Measurements from ENCODE around the gene ZNF333.
A peak's percentile ranks its signal among the peaks of the same experiment; 100 is the strongest.
"Not testable (repeated sequence)": the region's sequence is repeated elsewhere in the genome, so short reads cannot be mapped to it uniquely, and the experiment has no call there.

ZNF333 gene

DNA sequence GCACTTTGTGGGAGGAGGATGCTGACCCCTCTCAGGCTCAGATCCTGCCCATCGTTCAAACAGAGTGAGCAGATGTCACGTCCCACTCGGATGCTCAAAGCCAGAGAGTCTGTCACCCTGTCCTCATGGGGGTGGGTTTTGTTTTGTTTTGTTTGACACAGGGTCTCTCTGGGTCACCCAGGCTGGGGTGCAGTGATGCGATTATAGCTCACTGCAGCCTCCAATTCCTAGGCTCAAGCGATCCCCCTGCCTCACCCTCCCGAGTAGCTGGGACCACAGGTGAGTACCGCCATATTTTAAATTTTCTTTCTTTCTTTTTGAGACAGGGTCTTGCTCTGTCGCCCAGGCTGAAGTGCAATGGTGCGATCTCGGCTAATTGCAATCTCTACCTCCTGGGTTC lies 84.5 kb downstream of the ZNF333 start:
- TF ChIP-seq, protein P1, sequence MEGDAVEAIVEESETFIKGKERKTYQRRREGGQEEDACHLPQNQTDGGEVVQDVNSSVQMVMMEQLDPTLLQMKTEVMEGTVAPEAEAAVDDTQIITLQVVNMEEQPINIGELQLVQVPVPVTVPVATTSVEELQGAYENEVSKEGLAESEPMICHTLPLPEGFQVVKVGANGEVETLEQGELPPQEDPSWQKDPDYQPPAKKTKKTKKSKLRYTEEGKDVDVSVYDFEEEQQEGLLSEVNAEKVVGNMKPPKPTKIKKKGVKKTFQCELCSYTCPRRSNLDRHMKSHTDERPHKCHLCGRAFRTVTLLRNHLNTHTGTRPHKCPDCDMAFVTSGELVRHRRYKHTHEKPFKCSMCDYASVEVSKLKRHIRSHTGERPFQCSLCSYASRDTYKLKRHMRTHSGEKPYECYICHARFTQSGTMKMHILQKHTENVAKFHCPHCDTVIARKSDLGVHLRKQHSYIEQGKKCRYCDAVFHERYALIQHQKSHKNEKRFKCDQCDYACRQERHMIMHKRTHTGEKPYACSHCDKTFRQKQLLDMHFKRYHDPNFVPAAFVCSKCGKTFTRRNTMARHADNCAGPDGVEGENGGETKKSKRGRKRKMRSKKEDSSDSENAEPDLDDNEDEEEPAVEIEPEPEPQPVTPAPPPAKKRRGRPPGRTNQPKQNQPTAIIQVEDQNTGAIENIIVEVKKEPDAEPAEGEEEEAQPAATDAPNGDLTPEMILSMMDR (IDR thresholded peaks at IDR 0.05; ENCODE audit: borderline replicate concordance, insufficient read depth, low read depth, low read length): no peak
- H3K4me3 ChIP-seq (ENCODE audit: low read depth, low read length): no peak overlapping the region

DNA sequence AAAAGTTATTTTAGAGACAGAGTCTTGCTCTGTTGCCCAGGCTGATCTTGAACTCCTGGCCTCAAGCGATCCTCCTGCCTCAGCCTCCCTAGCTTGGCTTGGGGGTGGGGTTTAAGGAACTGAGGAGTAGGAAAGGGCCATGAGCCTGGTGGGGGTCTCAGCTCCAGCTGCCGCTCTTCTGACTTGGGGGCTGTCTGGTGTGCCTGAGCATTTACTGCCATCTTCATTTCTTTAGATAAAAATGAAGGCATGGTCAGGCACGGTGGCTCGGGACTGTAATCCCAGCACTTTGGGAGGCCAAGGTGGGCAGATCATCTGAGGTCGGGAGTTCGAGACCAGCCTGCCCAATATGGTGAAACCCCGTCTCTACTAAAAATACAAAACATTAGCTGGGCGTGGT lies 85.5 kb downstream of the ZNF333 start:
- peak overlapping the region; percentile 58 for H3K4me3 ChIP-seq (ENCODE audit: low read depth, low read length)

DNA sequence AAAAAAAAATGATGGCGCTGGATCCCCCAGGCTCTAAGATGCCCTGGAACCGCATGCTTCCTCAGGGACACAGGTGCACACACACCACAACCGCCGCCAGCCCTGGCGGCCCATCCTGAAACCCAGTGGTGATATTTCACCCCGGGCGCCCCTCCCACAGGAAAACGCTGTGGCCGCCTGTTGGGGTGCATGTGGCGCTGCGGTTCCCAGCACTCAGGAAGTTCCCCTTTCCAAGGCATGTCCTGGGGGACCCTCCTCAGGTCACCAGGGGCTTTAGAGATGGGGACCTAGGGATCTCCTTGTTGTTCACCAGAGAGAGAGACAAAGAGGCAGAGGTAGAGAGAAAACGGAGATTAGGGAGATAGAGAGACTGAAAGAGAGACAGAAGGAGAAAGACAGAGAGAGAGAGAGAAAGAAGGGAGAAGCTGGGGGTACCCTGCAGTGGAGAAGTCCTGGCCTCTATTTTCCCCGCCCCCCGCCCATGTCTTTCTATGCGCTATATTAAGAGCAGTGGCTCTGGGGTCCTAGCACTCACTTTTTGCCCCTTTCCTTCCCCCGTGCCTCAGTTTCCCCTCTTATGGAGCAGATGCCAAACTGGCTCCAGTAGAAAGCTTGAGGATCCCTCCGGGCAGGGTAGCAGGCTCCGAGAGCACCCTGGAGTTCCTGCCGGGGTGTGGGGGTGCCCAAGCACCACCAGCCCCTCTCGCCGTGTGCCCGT lies 86.2 kb downstream of the ZNF333 start:
- peak overlapping the region; percentile 58 for H3K4me3 ChIP-seq (ENCODE audit: low read depth, low read length)
- TF ChIP-seq, protein P1 (IDR thresholded peaks at IDR 0.05; ENCODE audit: borderline replicate concordance, insufficient read depth, low read depth, low read length): no peak

DNA sequence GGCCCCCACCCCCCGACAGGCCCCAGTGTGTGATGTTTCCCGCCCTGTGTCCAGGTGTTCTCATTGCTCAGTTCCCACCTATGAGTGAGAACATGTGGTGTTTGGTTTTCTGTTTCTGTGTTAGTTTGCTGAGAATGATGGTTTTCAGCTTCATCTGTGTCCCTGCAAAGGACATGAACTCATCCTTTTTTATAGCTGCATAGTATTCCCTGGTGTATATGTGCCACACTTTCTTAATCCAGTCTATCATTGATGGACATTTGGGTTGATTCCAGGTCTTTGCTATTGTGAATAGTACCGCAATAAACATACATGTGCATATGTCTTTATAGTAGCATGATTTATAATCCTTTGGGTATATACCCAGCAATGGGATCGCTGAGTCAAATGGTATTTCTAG lies 87.8 kb downstream of the ZNF333 start:
- not testable (repeated sequence) for H3K4me3 ChIP-seq (ENCODE audit: low read depth, low read length)

DNA sequence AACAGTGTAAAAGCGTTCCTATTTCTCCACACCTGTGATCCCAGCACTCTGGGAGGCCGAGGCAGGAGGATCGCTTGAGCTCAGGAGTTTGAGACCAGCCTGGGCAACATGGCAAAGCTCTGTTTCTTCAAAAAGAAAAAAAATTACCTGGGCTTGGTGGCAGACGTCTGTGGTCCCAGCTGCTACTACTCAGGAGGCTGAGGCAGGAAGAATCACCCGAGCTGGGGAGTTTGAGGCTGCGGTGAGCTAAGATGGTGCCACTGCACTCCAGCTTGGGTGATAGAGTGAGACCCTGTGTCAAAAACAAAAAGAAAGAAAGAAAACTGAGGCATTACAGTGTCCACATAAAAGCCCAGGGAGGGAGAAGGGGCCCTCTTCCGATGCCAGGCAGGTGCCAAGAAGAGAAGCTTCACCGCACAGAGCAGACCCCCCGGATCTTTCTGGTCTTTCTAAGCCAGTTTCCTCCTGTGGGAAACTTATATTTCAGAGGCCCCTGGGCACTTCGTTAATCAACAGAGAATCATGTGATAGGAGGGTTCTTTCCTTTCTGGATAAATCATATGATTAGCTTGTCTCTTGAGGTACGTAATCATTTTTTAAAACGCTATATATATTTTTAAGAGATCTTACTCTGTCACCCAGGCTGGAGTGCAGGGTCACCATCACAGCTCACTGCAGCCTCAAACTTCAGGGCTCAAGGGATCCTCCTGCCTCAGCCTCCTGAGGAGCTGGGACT lies 88.4 kb downstream of the ZNF333 start, which contains the start of gene ADGRE2:
ADGRE2 (minus strand) TSS at position 451 of the 736 bp plus-strand sequence. CDS start 1,804 bp downstream, outside the sequence.
- not testable (repeated sequence) for H3K4me3 ChIP-seq (ENCODE audit: low read depth, low read length)

DNA sequence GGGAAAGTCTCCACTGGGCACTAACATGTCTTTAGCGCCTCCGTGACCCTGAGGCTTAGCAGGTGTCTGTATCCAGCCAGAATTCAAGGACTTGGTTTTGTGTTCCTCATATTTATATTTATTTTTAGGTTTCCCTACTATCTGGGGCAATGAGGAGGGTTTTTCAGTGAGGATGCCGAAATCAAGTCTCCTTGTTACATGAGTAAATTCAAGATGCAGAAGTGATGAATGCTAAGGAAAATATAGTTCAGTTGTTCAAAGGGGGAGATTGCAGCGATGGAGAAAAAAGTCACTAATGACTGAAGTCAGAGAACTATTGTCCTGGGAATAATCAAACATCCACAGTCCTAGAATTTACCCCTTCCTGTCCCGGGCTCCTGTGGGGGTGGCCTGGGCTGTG lies 89.3 kb downstream of the ZNF333 start:
- no peak overlapping the region for H3K4me3 ChIP-seq (ENCODE audit: low read depth, low read length)
- TF ChIP-seq, protein P1 (IDR thresholded peaks at IDR 0.05; ENCODE audit: borderline replicate concordance, insufficient read depth, low read depth, low read length): no peak

DNA sequence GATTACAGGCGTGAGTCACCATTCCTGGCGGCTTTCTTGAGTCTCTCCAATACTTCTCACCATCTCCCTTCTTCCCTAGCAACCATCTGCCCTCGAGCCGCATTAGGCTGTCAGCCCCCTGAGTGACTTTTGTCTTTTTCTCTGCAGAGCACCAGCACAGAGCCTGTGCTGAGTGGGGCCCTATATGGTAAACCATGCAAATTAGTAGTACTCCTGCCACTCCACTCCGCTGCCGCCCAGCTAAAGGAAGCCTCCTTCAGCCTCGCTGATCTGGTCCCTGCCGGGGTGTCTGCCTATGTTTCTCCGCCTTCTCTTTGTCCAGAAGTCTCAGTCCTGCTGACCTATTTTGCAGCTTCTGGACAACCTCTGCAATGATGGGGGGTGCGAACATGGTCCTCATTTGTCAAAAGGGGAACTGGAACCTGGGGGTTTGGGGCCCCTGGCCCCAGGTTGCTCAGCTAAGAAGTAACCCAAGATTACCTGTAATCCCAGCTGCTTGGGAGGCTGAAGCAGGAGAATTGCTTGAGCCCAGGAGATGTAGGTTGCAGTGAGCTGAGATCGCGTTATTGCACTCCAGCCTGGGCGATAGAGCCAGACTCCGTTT lies 90.9 kb downstream of the ZNF333 start:
- not testable (repeated sequence) for H3K4me3 ChIP-seq (ENCODE audit: low read depth, low read length)

DNA sequence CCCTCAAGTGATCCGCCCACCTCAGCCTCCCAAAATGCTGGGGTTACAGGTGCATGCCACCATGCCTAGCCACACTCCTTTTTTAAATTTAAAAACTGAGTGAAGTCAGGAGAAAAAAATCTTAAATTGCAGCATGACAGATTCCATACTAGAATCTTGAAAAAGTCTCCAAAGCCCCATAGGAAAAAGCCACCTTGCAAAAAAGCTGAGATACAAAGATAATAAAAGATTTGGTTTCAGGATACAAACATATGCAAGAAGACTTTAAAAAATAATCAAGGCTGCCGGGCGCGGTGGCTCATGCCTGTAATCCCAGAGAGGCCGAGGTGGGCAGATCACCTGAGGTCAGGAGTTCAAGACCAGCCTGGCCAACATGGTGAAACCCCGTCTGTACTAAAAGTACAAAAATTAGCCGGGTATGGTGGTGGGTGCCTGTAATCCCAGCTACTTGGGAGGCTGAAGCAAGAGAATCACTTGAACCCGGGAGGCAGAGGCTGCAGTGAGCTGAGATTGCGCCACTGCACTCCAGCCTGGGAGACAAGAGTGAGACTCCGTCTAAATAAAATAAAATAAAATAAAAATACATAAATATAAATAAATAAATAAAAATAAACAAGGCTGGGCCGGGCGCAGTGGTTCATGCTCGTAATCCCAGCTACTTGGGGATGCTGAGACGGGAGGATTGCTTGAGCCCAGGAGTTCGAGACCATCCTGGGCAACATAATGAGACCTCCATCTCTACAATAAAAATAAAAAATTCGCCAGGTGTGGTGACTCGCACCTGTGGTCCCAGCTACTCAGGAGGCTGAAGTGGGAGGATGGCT lies 92.1 kb downstream of the ZNF333 start:
- not testable (repeated sequence) for H3K4me3 ChIP-seq (ENCODE audit: low read depth, low read length)

DNA sequence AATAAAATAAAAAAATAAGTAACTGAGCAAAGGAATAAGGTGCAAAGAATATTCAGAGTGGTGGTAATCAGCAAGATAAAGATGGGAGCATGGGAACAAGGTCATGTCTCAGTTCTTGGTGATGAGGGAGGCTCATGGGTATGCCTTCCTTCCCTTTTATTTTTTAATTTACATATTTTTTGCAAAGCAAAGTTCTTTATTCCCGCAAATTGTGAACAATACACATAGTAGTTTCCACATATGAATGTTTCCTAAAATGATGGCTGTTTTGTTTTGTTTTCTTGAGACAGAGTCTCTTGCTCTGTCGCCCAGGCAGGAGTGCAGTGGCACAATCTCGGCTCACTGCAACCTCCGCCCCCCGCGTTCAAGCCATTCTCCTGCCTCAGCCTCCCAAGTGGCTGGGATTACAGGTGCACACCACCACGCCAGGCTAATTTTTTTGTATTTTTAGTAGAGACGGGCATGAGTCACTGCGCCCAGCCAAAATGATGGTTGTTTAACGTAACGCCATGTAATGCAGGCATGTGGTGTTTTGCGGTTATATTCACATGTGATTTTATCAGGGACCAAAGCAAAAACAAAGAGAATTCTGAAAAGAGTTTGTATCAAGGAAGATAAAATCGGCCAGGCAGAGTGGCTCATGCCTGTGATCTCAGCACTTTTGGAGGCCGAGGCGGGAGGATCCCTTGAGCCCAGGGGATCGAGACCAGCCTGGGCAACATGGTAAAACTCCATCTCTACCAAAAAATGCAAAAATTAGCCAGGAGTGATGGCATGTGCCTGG lies 93.0 kb downstream of the ZNF333 start:
- no peak overlapping the region for H3K4me3 ChIP-seq (ENCODE audit: low read depth, low read length)
- TF ChIP-seq, protein P1 (IDR thresholded peaks at IDR 0.05; ENCODE audit: borderline replicate concordance, insufficient read depth, low read depth, low read length): no peak
